SK-N-MC (cell line): ENCODE results near the gene YRDC.

Experiments used
- EZH2 ChIP-seq: fragments of 200-600 bp; sonication (generic); IDR thresholded peaks from one replicate; pipeline ENCODE4 v1.6.1; 2017; ENCODE audit warnings: antibody characterized with exemption
- POLR2AphosphoS5 ChIP-seq: IDR thresholded peaks from 2 replicates; pipeline ENCODE4 v1.6.1; 2012; ENCODE audit warnings: mild to moderate bottlenecking, low read depth, low read length, borderline replicate concordance

- TF ChIP-seq POLR2AphosphoS5 = no peak
- no peak for TF ChIP-seq EZH2
Measured at GRCh38 chr1:37813529-37814145, 5.6 kb upstream of the YRDC start.
